Karpas-422 (cell line): ENCODE data around the gene CNNM1. TPM values are rescaled to one million over a fixed set of nuclear protein-coding genes. Genes with fewer than 3 reads are reported as not detected.

Source experiments
- DNase-seq: peaks from one replicate; pipeline ENCODE4 v3.0.0-alpha.2; 2015
- H2AFZ ChIP-seq: fragments of 200-600 bp; sonication (generic); 2 replicates; pipeline ENCODE4 v1.6.1; 2014; ENCODE audit warnings: antibody characterized with exemption, low read length, mixed read lengths
- H3K27ac ChIP-seq: fragments of 200-600 bp; sonication (generic); 2 replicates; pipeline ENCODE4 v1.5.1; 2014; ENCODE audit warnings: mild to moderate bottlenecking, low read length, moderate library complexity
- H3K27me3 ChIP-seq: fragments of 200-600 bp; sonication (generic); 2 replicates; pipeline ENCODE4 v1.6.1; 2014; ENCODE audit warnings: low read length, mixed read lengths
- H3K36me3 ChIP-seq: fragments of 200-600 bp; sonication (generic); 2 replicates; pipeline ENCODE4 v1.6.1; 2014; ENCODE audit warnings: low read length, mixed read lengths; ENCODE audit not compliant: insufficient read depth
- H3K4me1 ChIP-seq: fragments of 200-600 bp; sonication (generic); 2 replicates; pipeline ENCODE4 v1.6.1; 2014; ENCODE audit warnings: mild to moderate bottlenecking, low read length, mixed read lengths
- H3K4me2 ChIP-seq: fragments of 200-600 bp; sonication (generic); 2 replicates; pipeline ENCODE4 v1.6.1; 2014; ENCODE audit warnings: low read length, low read depth, mild to moderate bottlenecking; ENCODE audit not compliant: poor library complexity, severe bottlenecking
- H3K4me3 ChIP-seq: fragments of 200-600 bp; sonication (generic); 2 replicates; pipeline ENCODE4 v1.5.1; 2014; ENCODE audit warnings: mild to moderate bottlenecking, antibody characterized with exemption, low read length, mixed read lengths
- H3K79me2 ChIP-seq: fragments of 200-600 bp; sonication (generic); 2 replicates; pipeline ENCODE4 v1.6.1; 2014; ENCODE audit warnings: mild to moderate bottlenecking, low read length, mixed read lengths
- H3K9ac ChIP-seq: fragments of 200-600 bp; sonication (generic); 2 replicates; pipeline ENCODE4 v1.6.0; 2014; ENCODE audit warnings: low read length
- H3K9me2 ChIP-seq: fragments of 200-600 bp; sonication (generic), shearing (Covaris generic); replicated peaks from 2 replicates; pipeline ENCODE4 v1.6.0; 2014; ENCODE audit warnings: mild to moderate bottlenecking, low read length, moderate library complexity; ENCODE audit not compliant: insufficient read depth
- H3K9me3 ChIP-seq: fragments of 300-700, 200-600 bp; sonication (generic); 2 replicates; pipeline ENCODE4 v1.6.1; 2014; ENCODE audit warnings: low read length, mixed read lengths
- H4K20me1 ChIP-seq: fragments of 200-600 bp; sonication (generic); 2 replicates; pipeline ENCODE4 v1.6.1; 2014; ENCODE audit warnings: mild to moderate bottlenecking, antibody characterized with exemption, low read length, low read depth; ENCODE audit not compliant: insufficient read depth
- total RNA-seq: library from RNA; depleted of rRNA; stranded (reverse); fragments of >200 nt; shearing (Covaris generic); gene quantifications from 2 replicates; pipeline ENCODE4 v1.2.3, GENCODE V29; 2014; ENCODE audit warnings: low replicate concordance

The CNNM1 gene
- total RNA-seq, 1 experiment from 2014 or later, result not detected

DNA sequence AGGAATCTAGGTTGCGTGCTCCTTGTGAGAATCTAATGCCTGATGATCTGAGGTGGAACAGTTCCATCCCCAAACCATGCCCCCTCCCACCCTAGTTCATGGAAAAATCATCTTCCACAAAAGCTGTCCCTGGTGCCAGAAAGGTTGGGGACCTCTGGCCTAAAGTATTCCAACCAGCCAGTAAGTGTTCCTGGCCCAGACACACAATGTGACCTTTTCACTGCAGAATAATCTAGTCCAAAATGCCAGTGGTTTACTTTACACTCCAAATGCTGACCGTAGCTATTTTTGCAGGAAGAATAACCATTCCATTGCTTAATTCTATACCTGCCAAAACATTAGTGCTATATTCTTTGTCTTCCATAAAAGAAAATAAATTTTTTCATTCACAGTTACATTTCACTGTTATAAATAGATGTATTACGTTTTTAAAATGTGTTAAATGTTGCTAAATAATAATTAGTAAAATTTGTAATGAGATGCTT, 10.4 kb downstream of the CNNM1 start:
- Histone ChIP-seq H3K9me2 (no peaks in the 10 kb centered on the region), H3K36me3 (no peaks in the 10 kb centered on the region), H3K9me3 (no peaks in the 10 kb centered on the region), H3K79me2 (no peaks in the 10 kb centered on the region), H3K27ac (no peak overlapping the region), H3K4me3 (no peak overlapping the region), H3K9ac (no peak overlapping the region), H2AFZ (no peak overlapping the region), H3K4me2 (no peak overlapping the region), H3K27me3 (no peaks in the 10 kb centered on the region), H3K4me1 (no peaks in the 10 kb centered on the region), H4K20me1 (no peaks in the 10 kb centered on the region)
- DNase-seq, result no peak

DNA sequence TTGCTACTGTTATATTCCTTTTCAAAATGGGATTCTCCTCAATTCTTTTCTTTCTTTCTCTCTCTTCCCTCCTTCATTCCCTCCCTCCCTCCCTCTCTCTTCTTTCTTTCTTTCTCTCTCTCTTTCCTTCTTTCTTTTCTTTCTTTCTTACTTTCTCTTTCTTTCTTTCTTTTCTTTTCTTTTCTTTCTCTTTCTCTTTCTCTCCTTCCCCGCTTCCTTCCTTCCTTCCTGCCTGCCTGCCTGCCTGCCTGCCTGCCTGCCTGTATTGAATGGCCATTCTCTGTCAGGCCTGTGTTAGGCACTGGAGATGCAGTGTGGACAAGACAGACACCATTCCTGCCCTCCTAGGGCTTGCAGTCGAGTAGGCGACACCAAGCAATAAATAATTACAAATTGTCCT, 11.5 kb downstream of the CNNM1 start:
- Histone ChIP-seq H3K79me2 (no peaks in the 10 kb centered on the region), H3K9me2 (no peaks in the 10 kb centered on the region), H3K27ac (no peak overlapping the region), H4K20me1 (no peaks in the 10 kb centered on the region), H3K4me2 (no peak overlapping the region), H3K27me3 (no peaks in the 10 kb centered on the region), H3K4me3 (no peak overlapping the region), H3K36me3 (no peaks in the 10 kb centered on the region), H3K9me3 (no peaks in the 10 kb centered on the region), H2AFZ (no peak overlapping the region), H3K4me1 (no peaks in the 10 kb centered on the region), H3K9ac (no peak overlapping the region)
- no peak for DNase-seq

DNA sequence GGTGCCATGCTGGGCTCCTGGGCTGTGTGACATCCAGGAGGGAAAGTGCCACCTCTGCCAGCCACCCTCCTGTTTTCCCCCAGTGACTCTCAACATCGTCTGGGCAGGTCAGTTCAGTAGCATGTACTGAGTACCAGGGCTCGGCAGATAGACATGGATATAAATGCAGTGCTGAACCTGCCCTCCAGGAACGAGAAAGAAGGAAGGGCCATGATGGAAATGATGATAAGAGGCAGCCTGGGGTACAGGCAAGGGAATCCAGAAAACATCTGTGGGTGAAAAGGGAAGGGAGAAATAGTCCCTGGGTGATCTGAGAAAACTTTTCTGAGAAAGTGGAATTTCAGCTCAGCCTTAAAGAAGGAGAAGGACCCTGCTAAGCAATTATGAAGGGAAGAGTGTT, 12.1 kb downstream of the CNNM1 start:
- Histone ChIP-seq H3K27ac (no peak overlapping the region), H3K36me3 (no peaks in the 10 kb centered on the region), H3K4me2 (no peak overlapping the region), H3K4me1 (no peaks in the 10 kb centered on the region), H2AFZ (no peak overlapping the region), H3K27me3 (no peaks in the 10 kb centered on the region), H4K20me1 (no peaks in the 10 kb centered on the region), H3K9me3 (no peaks in the 10 kb centered on the region), H3K79me2 (no peaks in the 10 kb centered on the region), H3K9ac (no peak overlapping the region), H3K9me2 (no peaks in the 10 kb centered on the region), H3K4me3 (no peak overlapping the region)
- no peak for DNase-seq

DNA sequence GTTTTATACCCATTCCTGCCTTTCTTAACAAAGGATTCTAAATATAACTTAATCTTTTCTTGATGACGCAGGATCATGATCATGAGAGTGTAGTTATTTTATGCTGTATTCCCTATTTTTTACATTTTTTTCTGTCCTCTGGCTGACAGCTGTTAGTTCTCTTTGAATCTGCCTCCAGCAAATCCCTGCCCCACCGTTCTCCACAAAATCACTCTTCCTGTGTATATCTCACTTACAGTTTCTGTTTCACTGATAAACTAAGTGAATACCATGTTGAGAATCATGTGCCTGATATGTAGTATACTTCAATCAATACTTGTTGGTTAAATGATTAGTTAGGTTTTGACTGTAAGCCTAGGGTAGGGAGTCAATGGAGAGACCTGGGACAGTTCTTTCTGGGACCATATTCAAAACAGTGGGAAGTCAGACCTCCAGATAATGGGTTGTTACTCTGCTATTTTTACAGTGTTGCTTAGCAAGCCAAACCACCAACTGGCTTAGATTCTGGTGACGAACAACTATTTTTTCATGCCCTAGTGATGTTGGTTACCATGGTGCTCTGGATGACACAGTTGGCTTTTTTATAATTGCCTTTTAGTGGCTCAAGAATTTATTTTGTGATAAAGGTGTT, 12.8 kb downstream of the CNNM1 start:
- no peaks in the 10 kb centered on the region for H3K36me3 ChIP-seq
- no peaks in the 10 kb centered on the region for H3K79me2 ChIP-seq
- no peaks in the 10 kb centered on the region for H3K27me3 ChIP-seq
- H3K4me3 ChIP-seq, result no peak overlapping the region
- H3K9me2 ChIP-seq, result no peaks in the 10 kb centered on the region
- H3K4me1 ChIP-seq, result no peaks in the 10 kb centered on the region
- no peaks in the 10 kb centered on the region for H4K20me1 ChIP-seq
- no peak overlapping the region for H3K9ac ChIP-seq
- H3K27ac ChIP-seq, result no peak overlapping the region
- no peaks in the 10 kb centered on the region for H3K9me3 ChIP-seq
- H3K4me2 ChIP-seq, result no peak overlapping the region
- no peak overlapping the region for H2AFZ ChIP-seq
- DNase-seq, result no peak

DNA sequence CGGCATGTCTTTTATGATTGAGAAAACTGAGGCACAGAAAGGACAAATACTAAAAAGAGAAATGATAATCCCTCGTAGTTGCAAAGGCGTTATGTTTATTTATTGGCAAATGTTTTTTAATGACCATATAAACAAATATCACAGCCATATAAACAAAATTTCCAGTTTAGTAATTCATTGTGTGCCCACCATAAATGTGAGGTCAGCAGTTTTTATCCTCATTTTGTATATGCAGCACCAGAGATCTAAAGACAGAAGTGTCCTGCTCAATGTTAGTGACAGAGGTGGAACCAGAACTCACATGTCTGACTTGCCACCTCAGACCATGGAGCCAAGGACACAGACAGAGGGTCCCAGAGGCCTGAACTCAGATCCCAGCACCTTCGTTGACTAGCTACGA, 14.1 kb downstream of the CNNM1 start:
- Histone ChIP-seq H3K36me3 (no peaks in the 10 kb centered on the region), H3K9me3 (no peaks in the 10 kb centered on the region), H3K27ac (no peak overlapping the region), H2AFZ (no peak overlapping the region), H3K79me2 (no peaks in the 10 kb centered on the region), H3K9me2 (no peaks in the 10 kb centered on the region), H3K4me3 (no peak overlapping the region), H3K9ac (no peak overlapping the region), H3K4me1 (no peaks in the 10 kb centered on the region), H4K20me1 (no peaks in the 10 kb centered on the region), H3K4me2 (no peak overlapping the region), H3K27me3 (no peaks in the 10 kb centered on the region)
- no peak for DNase-seq

GRCh38 chr10:99344715-99345114, 15.6 kb downstream of the CNNM1 start:
- H3K4me3 ChIP-seq, result no peak overlapping the region
- H3K9me3 ChIP-seq, result no peaks in the 10 kb centered on the region
- no peak for DNase-seq
- no peaks in the 10 kb centered on the region for H3K27me3 ChIP-seq
- no peaks in the 10 kb centered on the region for H3K9me2 ChIP-seq
- no peaks in the 10 kb centered on the region for H3K4me1 ChIP-seq
- H3K36me3 ChIP-seq, result no peaks in the 10 kb centered on the region
- H4K20me1 ChIP-seq, result no peaks in the 10 kb centered on the region
- no peaks in the 10 kb centered on the region for H3K79me2 ChIP-seq
- H3K27ac ChIP-seq, result no peak overlapping the region
- H3K4me2 ChIP-seq, result no peak overlapping the region
- no peak overlapping the region for H2AFZ ChIP-seq
- H3K9ac ChIP-seq, result no peak overlapping the region

DNA sequence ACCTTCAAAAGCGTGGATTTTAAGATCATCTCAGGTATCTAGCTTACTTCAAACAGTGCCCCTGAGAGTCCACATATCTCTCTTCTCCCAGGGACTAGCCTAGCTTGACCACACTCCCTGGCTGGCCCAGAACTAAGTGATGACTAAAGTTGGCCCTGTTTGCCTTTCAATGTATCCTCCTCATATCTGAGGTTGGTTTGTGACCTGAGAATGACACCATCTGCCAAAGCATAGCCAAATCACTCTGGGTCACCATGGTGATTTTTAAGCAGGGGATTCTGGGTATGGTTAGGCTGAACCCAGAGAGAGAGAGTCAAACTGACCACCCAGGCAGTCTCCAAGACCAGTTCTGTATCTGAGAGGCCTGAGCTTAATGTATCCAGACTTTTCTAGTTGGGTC, 16.2 kb downstream of the CNNM1 start:
- H3K4me3 ChIP-seq, result no peak overlapping the region
- H3K4me1 ChIP-seq, result no peaks in the 10 kb centered on the region
- no peak overlapping the region for H3K9ac ChIP-seq
- H3K36me3 ChIP-seq, result no peaks in the 10 kb centered on the region
- no peak overlapping the region for H3K4me2 ChIP-seq
- H3K9me2 ChIP-seq, result no peaks in the 10 kb centered on the region
- no peak overlapping the region for H2AFZ ChIP-seq
- no peaks in the 10 kb centered on the region for H3K79me2 ChIP-seq
- no peak overlapping the region for H3K27ac ChIP-seq
- DNase-seq, result no peak
- no peaks in the 10 kb centered on the region for H3K9me3 ChIP-seq
- H3K27me3 ChIP-seq, result no peaks in the 10 kb centered on the region
- no peaks in the 10 kb centered on the region for H4K20me1 ChIP-seq

DNA sequence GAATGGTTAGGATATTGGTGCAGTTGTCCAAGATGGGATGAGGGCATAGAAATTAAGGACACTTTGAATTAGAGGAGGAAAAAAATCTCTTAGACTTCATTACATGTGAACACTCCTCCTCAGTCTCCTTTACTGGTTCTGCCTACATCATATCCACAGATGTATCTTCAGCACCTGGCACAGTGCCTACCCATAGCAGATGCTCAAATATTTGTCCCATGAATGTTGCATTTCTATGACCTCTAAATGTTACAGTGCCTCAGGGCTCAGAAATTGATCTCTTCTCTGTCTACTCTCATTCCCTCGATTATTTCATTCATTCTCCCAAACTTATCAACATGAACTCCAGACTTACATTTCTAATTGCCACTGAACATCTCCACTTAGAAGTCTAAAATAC, 17.1 kb downstream of the CNNM1 start:
- Histone ChIP-seq H3K27ac (no peak overlapping the region), H3K4me2 (no peak overlapping the region)

More for the DNA sequence above, 17.1 kb downstream of the CNNM1 start:
- H3K4me3 ChIP-seq, result no peak overlapping the region
- no peaks in the 10 kb centered on the region for H3K4me1 ChIP-seq
- no peaks in the 10 kb centered on the region for H4K20me1 ChIP-seq
- no peaks in the 10 kb centered on the region for H3K27me3 ChIP-seq
- no peaks in the 10 kb centered on the region for H3K9me3 ChIP-seq
- DNase-seq, result no peak
- no peaks in the 10 kb centered on the region for H3K36me3 ChIP-seq
- no peaks in the 10 kb centered on the region for H3K9me2 ChIP-seq
- H3K79me2 ChIP-seq, result no peaks in the 10 kb centered on the region
- no peak overlapping the region for H3K9ac ChIP-seq
- no peak overlapping the region for H2AFZ ChIP-seq
